HepG2 (cell line): ENCODE data around the gene SURF6. TPM values are rescaled to one million over a fixed set of nuclear protein-coding genes. Genes with fewer than 3 reads are reported as not detected.

Source experiments
- ARNTL ChIP-seq: sonication (generic); formaldehyde crosslinking; IDR thresholded peaks from 2 replicates; pipeline ENCODE4 v1.4.0; 2020; ENCODE audit warnings: mild to moderate bottlenecking, missing genetic modification reagents
- CC2D1A ChIP-seq: sonication (generic); formaldehyde crosslinking; IDR thresholded peaks from 2 replicates; pipeline ENCODE4 v1.8.1; 2023; ENCODE audit warnings: mild to moderate bottlenecking, missing genetic modification reagents
- CHD4 ChIP-seq: fragments of 200-600 bp; sonication (generic); IDR thresholded peaks from 2 replicates; pipeline ENCODE4 v1.7.0; 2017; ENCODE audit warnings: mild to moderate bottlenecking, low read length, borderline replicate concordance
- GATAD2A ChIP-seq: IDR thresholded peaks from 2 replicates; pipeline ENCODE4 v1.6.1; 2016
- NCOR1 ChIP-seq: fragments of 200-600 bp; sonication (generic); IDR thresholded peaks from 2 replicates; pipeline ENCODE4 v1.7.0; 2017; ENCODE audit warnings: antibody characterized with exemption, low read length, borderline replicate concordance
- POGZ ChIP-seq: sonication (generic); formaldehyde crosslinking; IDR thresholded peaks from 2 replicates; pipeline ENCODE4 v1.4.0; 2020; ENCODE audit warnings: mild to moderate bottlenecking, missing genetic modification reagents
- RBAK ChIP-seq: sonication (generic); formaldehyde crosslinking; IDR thresholded peaks from 2 replicates; pipeline ENCODE4 v1.5.1; 2020; ENCODE audit warnings: mild to moderate bottlenecking, missing genetic modification reagents
- SAP130 ChIP-seq: IDR thresholded peaks from 2 replicates; pipeline ENCODE4 v1.6.1; 2016; ENCODE audit warnings: low read depth
- SMARCE1 ChIP-seq: fragments of 450-650 bp; IDR thresholded peaks from 2 replicates; pipeline ENCODE4 v1.6.1; 2017; ENCODE audit warnings: borderline replicate concordance
- STAT5B ChIP-seq: sonication (generic); formaldehyde crosslinking; IDR thresholded peaks from 2 replicates; pipeline ENCODE4 v1.4.0; 2020; ENCODE audit warnings: missing genetic modification reagents
- TRIM24 ChIP-seq: sonication (generic); formaldehyde crosslinking; IDR thresholded peaks from 2 replicates; pipeline ENCODE4 v1.8.0; 2022; ENCODE audit warnings: mild to moderate bottlenecking, missing genetic modification reagents
- ZC3H4 ChIP-seq: sonication (generic); formaldehyde crosslinking; IDR thresholded peaks from 2 replicates; pipeline ENCODE4 v1.4.0; 2020; ENCODE audit warnings: missing genetic modification reagents, borderline replicate concordance
- ZNF234 ChIP-seq: sonication (generic); formaldehyde crosslinking; conservative IDR thresholded peaks from 2 replicates; pipeline ENCODE4 v1.5.1; 2020; ENCODE audit warnings: mild to moderate bottlenecking, missing genetic modification reagents
- ZNF781 ChIP-seq: sonication (generic); formaldehyde crosslinking; IDR thresholded peaks from 2 replicates; pipeline ENCODE4 v1.5.1; 2020; ENCODE audit warnings: borderline replicate concordance, mild to moderate bottlenecking, missing genetic modification reagents; ENCODE audit errors: not compliant biosample characterization
- polyA plus RNA-seq, 8 experiments: library from polyadenylated mRNA; depleted of rRNA in 3 of 8; stranded (reverse) in 7 of 8; unstranded in 1 of 8; fragments of >200 nt; fragmentation: Illumina TruSeq in 4 of 8; extraction: Trizol in 4 of 8; gene quantifications; 2 replicates each; pipeline versions ENCODE4 v1.2.1 to v1.2.3, GENCODE V29; 2011 to 2016; ENCODE audit warnings: low read depth in 4 of 8, missing spikeins in 1 of 8, mixed read lengths in 1 of 8; ENCODE audit not compliant: insufficient read depth in 1 of 8
- total RNA-seq, 5 experiments: library from RNA; depleted of rRNA; stranded (reverse); fragments of >200 nt; fragmentation: Illumina TruSeq; extraction: Trizol; gene quantifications; 2 replicates each; pipeline ENCODE4 v1.2.3, GENCODE V29; 2016; ENCODE audit warnings: low read depth in 1 of 5
- TF ChIP-seq, protein P1 (sequence below): sonication (generic); formaldehyde crosslinking; IDR thresholded peaks from 2 replicates; pipeline ENCODE4 v1.9.0; 2021; ENCODE audit warnings: mild to moderate bottlenecking, missing genetic modification reagents
- TF ChIP-seq, protein P2 (sequence below): sonication (generic); formaldehyde crosslinking; IDR thresholded peaks from 2 replicates; pipeline ENCODE4 v1.4.0; 2020; ENCODE audit warnings: low read depth, missing genetic modification reagents
- TF ChIP-seq, protein P3 (sequence below): sonication (generic); formaldehyde crosslinking; IDR thresholded peaks from 2 replicates; pipeline ENCODE4 v1.8.0; 2022; ENCODE audit warnings: missing genetic modification reagents, mild to moderate bottlenecking, borderline replicate concordance
- TF ChIP-seq, protein P4 (sequence below): IDR thresholded peaks from 2 replicates; pipeline ENCODE4 v1.6.1; 2012; ENCODE audit warnings: inconsistent platforms

SURF6 gene
- total and polyA plus RNA-seq, 2 of the 13 experiments (the other 11 are each of a cell fraction or from before 2014, with no cell fraction given), result 5.9 to 14.7 TPM

DNA sequence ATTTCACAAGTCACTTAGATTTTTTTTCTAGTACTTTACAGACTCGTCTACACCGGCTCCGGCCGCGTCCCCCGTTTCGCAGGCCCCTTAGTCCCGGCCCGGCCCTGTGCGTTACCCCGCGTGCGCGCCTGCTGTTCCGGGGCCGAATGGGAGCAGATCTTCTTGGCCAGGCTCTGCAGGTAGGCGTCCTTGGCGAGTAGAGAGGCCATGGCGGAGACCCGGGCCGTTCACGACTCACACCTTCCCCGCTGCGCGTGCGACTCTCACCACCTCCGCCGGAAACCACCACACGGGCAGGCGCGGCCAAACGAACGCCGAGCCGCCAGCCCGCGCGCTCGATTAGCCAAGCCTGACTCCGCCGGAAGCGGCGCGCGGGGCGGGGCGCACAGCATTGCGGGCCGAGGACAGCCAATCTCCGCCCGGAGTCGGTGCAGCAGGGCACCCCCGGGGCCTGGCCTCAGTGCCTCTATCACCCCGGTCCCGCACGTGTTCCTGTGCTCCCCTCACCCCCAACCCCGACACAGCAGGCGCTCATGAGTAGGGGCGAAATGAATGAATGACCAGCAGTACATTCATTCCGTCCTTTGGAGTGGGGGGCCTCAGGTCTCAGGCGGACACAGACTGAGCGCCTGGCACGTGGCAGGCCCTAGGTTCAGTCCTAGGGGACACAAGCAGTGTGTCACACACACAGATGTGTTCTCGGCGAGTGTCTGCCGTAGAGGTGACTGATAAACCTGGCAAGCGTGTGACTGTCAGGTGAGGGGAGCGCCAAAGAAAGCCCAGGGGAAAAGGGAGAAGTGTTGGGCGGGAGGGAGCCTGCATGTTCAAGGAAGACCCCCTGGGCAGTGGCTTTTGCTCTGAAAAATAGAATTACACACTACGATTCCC, at the start of gene SURF6 (continued):
- no peak for TF ChIP-seq CC2D1A
- peak; percentile 85 for TF ChIP-seq ZNF781 (CRISPR knock-in tag)
- TF ChIP-seq, protein P1, sequence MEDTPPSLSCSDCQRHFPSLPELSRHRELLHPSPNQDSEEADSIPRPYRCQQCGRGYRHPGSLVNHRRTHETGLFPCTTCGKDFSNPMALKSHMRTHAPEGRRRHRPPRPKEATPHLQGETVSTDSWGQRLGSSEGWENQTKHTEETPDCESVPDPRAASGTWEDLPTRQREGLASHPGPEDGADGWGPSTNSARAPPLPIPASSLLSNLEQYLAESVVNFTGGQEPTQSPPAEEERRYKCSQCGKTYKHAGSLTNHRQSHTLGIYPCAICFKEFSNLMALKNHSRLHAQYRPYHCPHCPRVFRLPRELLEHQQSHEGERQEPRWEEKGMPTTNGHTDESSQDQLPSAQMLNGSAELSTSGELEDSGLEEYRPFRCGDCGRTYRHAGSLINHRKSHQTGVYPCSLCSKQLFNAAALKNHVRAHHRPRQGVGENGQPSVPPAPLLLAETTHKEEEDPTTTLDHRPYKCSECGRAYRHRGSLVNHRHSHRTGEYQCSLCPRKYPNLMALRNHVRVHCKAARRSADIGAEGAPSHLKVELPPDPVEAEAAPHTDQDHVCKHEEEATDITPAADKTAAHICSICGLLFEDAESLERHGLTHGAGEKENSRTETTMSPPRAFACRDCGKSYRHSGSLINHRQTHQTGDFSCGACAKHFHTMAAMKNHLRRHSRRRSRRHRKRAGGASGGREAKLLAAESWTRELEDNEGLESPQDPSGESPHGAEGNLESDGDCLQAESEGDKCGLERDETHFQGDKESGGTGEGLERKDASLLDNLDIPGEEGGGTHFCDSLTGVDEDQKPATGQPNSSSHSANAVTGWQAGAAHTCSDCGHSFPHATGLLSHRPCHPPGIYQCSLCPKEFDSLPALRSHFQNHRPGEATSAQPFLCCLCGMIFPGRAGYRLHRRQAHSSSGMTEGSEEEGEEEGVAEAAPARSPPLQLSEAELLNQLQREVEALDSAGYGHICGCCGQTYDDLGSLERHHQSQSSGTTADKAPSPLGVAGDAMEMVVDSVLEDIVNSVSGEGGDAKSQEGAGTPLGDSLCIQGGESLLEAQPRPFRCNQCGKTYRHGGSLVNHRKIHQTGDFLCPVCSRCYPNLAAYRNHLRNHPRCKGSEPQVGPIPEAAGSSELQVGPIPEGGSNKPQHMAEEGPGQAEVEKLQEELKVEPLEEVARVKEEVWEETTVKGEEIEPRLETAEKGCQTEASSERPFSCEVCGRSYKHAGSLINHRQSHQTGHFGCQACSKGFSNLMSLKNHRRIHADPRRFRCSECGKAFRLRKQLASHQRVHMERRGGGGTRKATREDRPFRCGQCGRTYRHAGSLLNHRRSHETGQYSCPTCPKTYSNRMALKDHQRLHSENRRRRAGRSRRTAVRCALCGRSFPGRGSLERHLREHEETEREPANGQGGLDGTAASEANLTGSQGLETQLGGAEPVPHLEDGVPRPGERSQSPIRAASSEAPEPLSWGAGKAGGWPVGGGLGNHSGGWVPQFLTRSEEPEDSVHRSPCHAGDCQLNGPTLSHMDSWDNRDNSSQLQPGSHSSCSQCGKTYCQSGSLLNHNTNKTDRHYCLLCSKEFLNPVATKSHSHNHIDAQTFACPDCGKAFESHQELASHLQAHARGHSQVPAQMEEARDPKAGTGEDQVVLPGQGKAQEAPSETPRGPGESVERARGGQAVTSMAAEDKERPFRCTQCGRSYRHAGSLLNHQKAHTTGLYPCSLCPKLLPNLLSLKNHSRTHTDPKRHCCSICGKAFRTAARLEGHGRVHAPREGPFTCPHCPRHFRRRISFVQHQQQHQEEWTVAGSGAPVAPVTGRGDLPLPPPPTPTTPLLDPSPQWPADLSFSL (CRISPR knock-in tag), result no peak
- TF ChIP-seq SMARCE1, result no peak
- no peak for TF ChIP-seq STAT5B (CRISPR knock-in tag)
- peak; percentile 86 for TF ChIP-seq ARNTL (CRISPR knock-in tag)
- TF ChIP-seq ZC3H4 (CRISPR knock-in tag), result peak; percentile 35; the same call in 1 of the 2 replicates
- no peak for TF ChIP-seq NCOR1
- TF ChIP-seq, protein P2, sequence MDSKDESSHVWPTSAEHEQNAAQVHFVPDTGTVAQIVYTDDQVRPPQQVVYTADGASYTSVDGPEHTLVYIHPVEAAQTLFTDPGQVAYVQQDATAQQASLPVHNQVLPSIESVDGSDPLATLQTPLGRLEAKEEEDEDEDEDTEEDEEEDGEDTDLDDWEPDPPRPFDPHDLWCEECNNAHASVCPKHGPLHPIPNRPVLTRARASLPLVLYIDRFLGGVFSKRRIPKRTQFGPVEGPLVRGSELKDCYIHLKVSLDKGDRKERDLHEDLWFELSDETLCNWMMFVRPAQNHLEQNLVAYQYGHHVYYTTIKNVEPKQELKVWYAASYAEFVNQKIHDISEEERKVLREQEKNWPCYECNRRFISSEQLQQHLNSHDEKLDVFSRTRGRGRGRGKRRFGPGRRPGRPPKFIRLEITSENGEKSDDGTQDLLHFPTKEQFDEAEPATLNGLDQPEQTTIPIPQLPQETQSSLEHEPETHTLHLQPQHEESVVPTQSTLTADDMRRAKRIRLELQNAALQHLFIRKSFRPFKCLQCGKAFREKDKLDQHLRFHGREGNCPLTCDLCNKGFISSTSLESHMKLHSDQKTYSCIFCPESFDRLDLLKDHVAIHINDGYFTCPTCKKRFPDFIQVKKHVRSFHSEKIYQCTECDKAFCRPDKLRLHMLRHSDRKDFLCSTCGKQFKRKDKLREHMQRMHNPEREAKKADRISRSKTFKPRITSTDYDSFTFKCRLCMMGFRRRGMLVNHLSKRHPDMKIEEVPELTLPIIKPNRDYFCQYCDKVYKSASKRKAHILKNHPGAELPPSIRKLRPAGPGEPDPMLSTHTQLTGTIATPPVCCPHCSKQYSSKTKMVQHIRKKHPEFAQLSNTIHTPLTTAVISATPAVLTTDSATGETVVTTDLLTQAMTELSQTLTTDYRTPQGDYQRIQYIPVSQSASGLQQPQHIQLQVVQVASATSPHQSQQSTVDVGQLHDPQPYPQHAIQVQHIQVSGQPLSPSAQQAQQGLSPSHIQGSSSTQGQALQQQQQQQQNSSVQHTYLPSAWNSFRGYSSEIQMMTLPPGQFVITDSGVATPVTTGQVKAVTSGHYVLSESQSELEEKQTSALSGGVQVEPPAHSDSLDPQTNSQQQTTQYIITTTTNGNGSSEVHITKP, result no peak
- TF ChIP-seq, protein P3, sequence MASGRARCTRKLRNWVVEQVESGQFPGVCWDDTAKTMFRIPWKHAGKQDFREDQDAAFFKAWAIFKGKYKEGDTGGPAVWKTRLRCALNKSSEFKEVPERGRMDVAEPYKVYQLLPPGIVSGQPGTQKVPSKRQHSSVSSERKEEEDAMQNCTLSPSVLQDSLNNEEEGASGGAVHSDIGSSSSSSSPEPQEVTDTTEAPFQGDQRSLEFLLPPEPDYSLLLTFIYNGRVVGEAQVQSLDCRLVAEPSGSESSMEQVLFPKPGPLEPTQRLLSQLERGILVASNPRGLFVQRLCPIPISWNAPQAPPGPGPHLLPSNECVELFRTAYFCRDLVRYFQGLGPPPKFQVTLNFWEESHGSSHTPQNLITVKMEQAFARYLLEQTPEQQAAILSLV (CRISPR knock-in tag), result peak; percentile 96
- peak; percentile 99 for TF ChIP-seq SAP130 (CRISPR knock-in tag)
- peak; percentile 45 for TF ChIP-seq GATAD2A
- no peak for TF ChIP-seq CHD4
- peak; percentile 83 for TF ChIP-seq POGZ (CRISPR knock-in tag)
- TF ChIP-seq TRIM24, result 0 out of 2 replicates have a peak, but pooled peaks have one; percentile 47
- TF ChIP-seq ZNF234 (CRISPR knock-in tag), result peak; percentile 67; the same call in 1 of the 2 replicates
- TF ChIP-seq RBAK (CRISPR knock-in tag), result no peak
- TF ChIP-seq, protein P4, sequence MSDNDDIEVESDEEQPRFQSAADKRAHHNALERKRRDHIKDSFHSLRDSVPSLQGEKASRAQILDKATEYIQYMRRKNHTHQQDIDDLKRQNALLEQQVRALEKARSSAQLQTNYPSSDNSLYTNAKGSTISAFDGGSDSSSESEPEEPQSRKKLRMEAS, result peak; percentile 97
